Astrocyte (in vitro differentiated cells and primary cell): ENCODE measurements around the gene ALDH2. TPM values are rescaled to one million over a fixed set of nuclear protein-coding genes. Genes with fewer than 3 reads are reported as not detected.

Experiments used
- DNase-seq: peaks from one replicate; pipeline ENCODE4 v3.0.0-alpha.2; 2010; ENCODE audit warnings: low read depth
- FAIRE-seq: peaks from 2 replicates; lab custom pipeline; 2011; peaks lifted over from hg19 to GRCh38; lab: Jason Lieb, UNC
- H2AFZ ChIP-seq: 2 replicates; pipeline ENCODE4 v1.6.0; 2012; ENCODE audit warnings: low read depth, low read length, inconsistent platforms
- H3K27ac ChIP-seq: 2 replicates; pipeline ENCODE4 v1.5.1; 2011; ENCODE audit warnings: low read depth, low read length, inconsistent platforms
- H3K27me3 ChIP-seq: 2 replicates; pipeline ENCODE4 v1.6.0; 2011; ENCODE audit warnings: low read length, inconsistent platforms; ENCODE audit not compliant: insufficient read depth
- H3K36me3 ChIP-seq: 2 replicates; pipeline ENCODE4 v1.5.1; 2011; ENCODE audit warnings: low read length, inconsistent platforms; ENCODE audit not compliant: insufficient read depth
- H3K4me1 ChIP-seq: 2 replicates; pipeline ENCODE4 v1.5.1; 2011; ENCODE audit warnings: low read length, inconsistent platforms; ENCODE audit not compliant: insufficient read depth
- H3K4me2 ChIP-seq: 2 replicates; pipeline ENCODE4 v1.6.0; 2012; ENCODE audit warnings: low read length, inconsistent platforms
- H3K4me3 ChIP-seq: 2 replicates; pipeline ENCODE4 v1.5.1; 2011; ENCODE audit warnings: low read depth, mild to moderate bottlenecking, low read length, inconsistent platforms; ENCODE audit not compliant: insufficient read depth
- H3K79me2 ChIP-seq: 2 replicates; pipeline ENCODE4 v1.6.0; 2012; ENCODE audit warnings: mild to moderate bottlenecking, low read length, inconsistent platforms; ENCODE audit not compliant: insufficient read depth
- H3K9ac ChIP-seq: 2 replicates; pipeline ENCODE4 v1.6.0; 2012; ENCODE audit warnings: mild to moderate bottlenecking, low read length, inconsistent platforms
- H3K9me3 ChIP-seq: 2 replicates; pipeline ENCODE4 v1.5.1; 2012; ENCODE audit warnings: low read depth, mild to moderate bottlenecking, low read length, inconsistent platforms; ENCODE audit not compliant: insufficient read depth
- H4K20me1 ChIP-seq: 2 replicates; pipeline ENCODE4 v1.6.0; 2012; ENCODE audit warnings: low read length, inconsistent platforms; ENCODE audit not compliant: insufficient read depth
- H3K27ac Mint-ChIP-seq: one replicate; pipeline ENCODE4 v1.8.0; 2021; ENCODE audit warnings: mild to moderate bottlenecking, mixed read lengths; ENCODE audit not compliant: unreplicated experiment
- H3K27me3 Mint-ChIP-seq: one replicate; pipeline ENCODE4 v1.8.0; 2021; ENCODE audit warnings: low read depth, mixed read lengths; ENCODE audit not compliant: unreplicated experiment
- H3K36me3 Mint-ChIP-seq: one replicate; pipeline ENCODE4 v1.8.0; 2021; ENCODE audit warnings: low read depth, mixed read lengths; ENCODE audit not compliant: unreplicated experiment
- H3K4me1 Mint-ChIP-seq: one replicate; pipeline ENCODE4 v1.8.0; 2021; ENCODE audit warnings: low read depth, mixed read lengths; ENCODE audit not compliant: unreplicated experiment
- H3K4me3 Mint-ChIP-seq: one replicate; pipeline ENCODE4 v1.8.0; 2021; ENCODE audit warnings: mild to moderate bottlenecking, moderate library complexity, mixed read lengths; ENCODE audit not compliant: unreplicated experiment
- H3K9me3 Mint-ChIP-seq: one replicate; pipeline ENCODE4 v1.8.0; 2021; ENCODE audit warnings: mild to moderate bottlenecking, mixed read lengths; ENCODE audit not compliant: unreplicated experiment
- CTCF ChIP-seq: IDR thresholded peaks from 2 replicates; pipeline ENCODE4 v1.5.1; 2011; ENCODE audit warnings: low read depth, mild to moderate bottlenecking, inconsistent platforms, low read length, moderate library complexity; ENCODE audit not compliant: insufficient read depth
- EZH2 ChIP-seq: IDR thresholded peaks from 2 replicates; pipeline ENCODE4 v1.6.1; 2012; ENCODE audit warnings: mild to moderate bottlenecking, low read length, inconsistent platforms; ENCODE audit not compliant: insufficient read depth
- total RNA-seq: library from RNA; stranded (reverse); gene quantifications from 2 replicates; pipeline ENCODE4 v1.2.1, GENCODE V29; 2021

Gene ALDH2
- total RNA-seq, 1 donor from 2014 or later, result 82.0 TPM

GRCh38 chr12:111850526-111850925 is 83.8 kb downstream of the ALDH2 start:
- H3K36me3 Mint-ChIP-seq, result peaks cover 8% of the 10 kb centered on the region
- Histone ChIP-seq H3K27ac (no peak overlapping the region), H3K4me3 (no peak overlapping the region), H3K27me3 (no peaks in the 10 kb centered on the region), H3K9ac (no peak overlapping the region), H2AFZ (no peak overlapping the region), H3K79me2 (peaks cover 96% of the 10 kb centered on the region), H3K36me3 (peaks cover 5% of the 10 kb centered on the region), H4K20me1 (peaks cover 49% of the 10 kb centered on the region), H3K4me1 (peaks cover 10% of the 10 kb centered on the region), H3K9me3 (no peaks in the 10 kb centered on the region), H3K4me2 (no peak overlapping the region)
- no peak for FAIRE-seq
- no peaks in the 10 kb centered on the region for H3K9me3 Mint-ChIP-seq
- H3K27ac Mint-ChIP-seq, result no peak overlapping the region
- H3K4me3 Mint-ChIP-seq, result no peak overlapping the region
- H3K27me3 Mint-ChIP-seq, result no peaks in the 10 kb centered on the region
- no peak for DNase-seq
- peaks cover 4% of the 10 kb centered on the region for H3K4me1 Mint-ChIP-seq
- TF ChIP-seq EZH2 (no peak), CTCF (no peak)

- Histone ChIP-seq H3K9me3 (no peaks in the 10 kb centered on the region), H2AFZ (no peak overlapping the region), H4K20me1 (peaks cover 56% of the 10 kb centered on the region), H3K79me2 (peaks cover 96% of the 10 kb centered on the region), H3K9ac (no peak overlapping the region), H3K4me2 (no peak overlapping the region), H3K27me3 (no peaks in the 10 kb centered on the region), H3K4me1 (no peaks in the 10 kb centered on the region), H3K36me3 (no peaks in the 10 kb centered on the region), H3K27ac (no peak overlapping the region), H3K4me3 (no peak overlapping the region)
- Mint-ChIP-seq H3K27me3 (no peaks in the 10 kb centered on the region), H3K9me3 (no peaks in the 10 kb centered on the region), H3K36me3 (peaks cover 8% of the 10 kb centered on the region), H3K4me3 (no peak overlapping the region), H3K4me1 (no peaks in the 10 kb centered on the region), H3K27ac (no peak overlapping the region)
- TF ChIP-seq EZH2, result no peak
- TF ChIP-seq CTCF, result no peak
- no peak for FAIRE-seq
- no peak for DNase-seq
Measured at GRCh38 chr12:111858186-111858585, 91.5 kb downstream of the ALDH2 start.

GRCh38 chr12:111858778-111859177 is 92.0 kb downstream of the ALDH2 start:
- FAIRE-seq (no peak), DNase-seq (no peak)
- Mint-ChIP-seq H3K36me3 (peaks cover 8% of the 10 kb centered on the region), H3K27ac (no peak overlapping the region), H3K27me3 (no peaks in the 10 kb centered on the region), H3K9me3 (no peaks in the 10 kb centered on the region), H3K4me3 (no peak overlapping the region), H3K4me1 (no peaks in the 10 kb centered on the region)
- Histone ChIP-seq H4K20me1 (peaks cover 53% of the 10 kb centered on the region), H3K4me1 (no peaks in the 10 kb centered on the region), H3K9ac (no peak overlapping the region), H2AFZ (no peak overlapping the region), H3K9me3 (no peaks in the 10 kb centered on the region), H3K27ac (no peak overlapping the region), H3K79me2 (peaks cover 96% of the 10 kb centered on the region), H3K27me3 (no peaks in the 10 kb centered on the region), H3K36me3 (no peaks in the 10 kb centered on the region), H3K4me2 (no peak overlapping the region), H3K4me3 (no peak overlapping the region)
- no peak for TF ChIP-seq CTCF
- TF ChIP-seq EZH2, result no peak
